Measurements from ENCODE around the gene RUBCNL.

DNA sequence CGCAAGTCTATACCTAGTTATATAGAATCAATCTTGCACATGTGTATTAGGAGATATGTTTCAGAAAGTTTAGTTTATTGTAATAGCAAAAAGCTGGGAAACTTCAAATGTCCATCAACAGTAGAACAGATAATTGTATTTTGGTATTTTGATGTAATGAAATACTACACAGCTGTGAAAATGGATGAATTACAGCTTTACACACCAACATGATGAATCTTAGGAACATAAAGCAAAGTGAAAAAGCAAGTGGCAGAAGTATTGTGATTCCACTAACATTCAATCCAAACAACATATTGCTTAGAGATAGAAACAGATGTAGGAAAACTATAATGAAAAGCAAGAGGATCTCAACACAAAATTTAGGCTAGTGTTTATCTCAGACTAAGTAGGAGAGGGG, 72.5 kb downstream of the RUBCNL start:
- TF ChIP-seq CEBPB (IDR thresholded peaks at IDR 0.05; ENCODE audit: low read depth, low read length): no peak
- no peak for TF ChIP-seq ZNF274 (IDR thresholded peaks at IDR 0.05; ENCODE audit: borderline replicate concordance, extremely low read depth, low read length)
- TF ChIP-seq, protein P1, sequence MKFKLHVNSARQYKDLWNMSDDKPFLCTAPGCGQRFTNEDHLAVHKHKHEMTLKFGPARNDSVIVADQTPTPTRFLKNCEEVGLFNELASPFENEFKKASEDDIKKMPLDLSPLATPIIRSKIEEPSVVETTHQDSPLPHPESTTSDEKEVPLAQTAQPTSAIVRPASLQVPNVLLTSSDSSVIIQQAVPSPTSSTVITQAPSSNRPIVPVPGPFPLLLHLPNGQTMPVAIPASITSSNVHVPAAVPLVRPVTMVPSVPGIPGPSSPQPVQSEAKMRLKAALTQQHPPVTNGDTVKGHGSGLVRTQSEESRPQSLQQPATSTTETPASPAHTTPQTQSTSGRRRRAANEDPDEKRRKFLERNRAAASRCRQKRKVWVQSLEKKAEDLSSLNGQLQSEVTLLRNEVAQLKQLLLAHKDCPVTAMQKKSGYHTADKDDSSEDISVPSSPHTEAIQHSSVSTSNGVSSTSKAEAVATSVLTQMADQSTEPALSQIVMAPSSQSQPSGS (IDR thresholded peaks at IDR 0.05; ENCODE audit: low read length): no peak
- no peak for TF ChIP-seq TCF12 (IDR thresholded peaks at IDR 0.05; ENCODE audit: low read depth, low read length)
- TF ChIP-seq, protein P2, sequence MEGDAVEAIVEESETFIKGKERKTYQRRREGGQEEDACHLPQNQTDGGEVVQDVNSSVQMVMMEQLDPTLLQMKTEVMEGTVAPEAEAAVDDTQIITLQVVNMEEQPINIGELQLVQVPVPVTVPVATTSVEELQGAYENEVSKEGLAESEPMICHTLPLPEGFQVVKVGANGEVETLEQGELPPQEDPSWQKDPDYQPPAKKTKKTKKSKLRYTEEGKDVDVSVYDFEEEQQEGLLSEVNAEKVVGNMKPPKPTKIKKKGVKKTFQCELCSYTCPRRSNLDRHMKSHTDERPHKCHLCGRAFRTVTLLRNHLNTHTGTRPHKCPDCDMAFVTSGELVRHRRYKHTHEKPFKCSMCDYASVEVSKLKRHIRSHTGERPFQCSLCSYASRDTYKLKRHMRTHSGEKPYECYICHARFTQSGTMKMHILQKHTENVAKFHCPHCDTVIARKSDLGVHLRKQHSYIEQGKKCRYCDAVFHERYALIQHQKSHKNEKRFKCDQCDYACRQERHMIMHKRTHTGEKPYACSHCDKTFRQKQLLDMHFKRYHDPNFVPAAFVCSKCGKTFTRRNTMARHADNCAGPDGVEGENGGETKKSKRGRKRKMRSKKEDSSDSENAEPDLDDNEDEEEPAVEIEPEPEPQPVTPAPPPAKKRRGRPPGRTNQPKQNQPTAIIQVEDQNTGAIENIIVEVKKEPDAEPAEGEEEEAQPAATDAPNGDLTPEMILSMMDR (IDR thresholded peaks at IDR 0.05; ENCODE audit: control extremely low read depth in 1 of 3, insufficient read depth in 1 of 3, low read depth in 1 of 3, low read length in 3 of 3): no peak

Measured in H1 (cell line).